Erythroblast (primary cell): ENCODE results near the gene IGF2BP1.

Experiments used
- GATA1 ChIP-seq: IDR thresholded peaks from 2 replicates; pipeline ENCODE4 v1.6.1; 2011; ENCODE audit warnings: low read depth, mild to moderate bottlenecking, control low read depth, low read length, moderate library complexity
- POLR2A ChIP-seq: IDR thresholded peaks from 2 replicates; pipeline ENCODE4 v1.6.1; 2011; ENCODE audit warnings: mild to moderate bottlenecking, low read length

GRCh38 chr17:49038138-49038537 lies 41.0 kb downstream of the IGF2BP1 start:
- no peak for TF ChIP-seq POLR2A
- no peak for TF ChIP-seq GATA1
